Mesendoderm (in vitro differentiated cells): ENCODE results near the gene TGFBRAP1.

Experiments used
- DNase-seq: peaks from one replicate; pipeline ENCODE4 v3.0.0; 2013
- H2AK5ac ChIP-seq: 2 replicates; pipeline ENCODE4 v1.6.1; 2013; ENCODE audit warnings: low read length, inconsistent platforms
- H2BK120ac ChIP-seq: 2 replicates; pipeline ENCODE4 v1.6.1; 2013; ENCODE audit warnings: low read depth, mild to moderate bottlenecking, low read length, moderate library complexity, mixed read lengths
- H2BK15ac ChIP-seq: replicated peaks from 2 replicates; pipeline ENCODE4 v1.6.1; 2013; ENCODE audit warnings: low read depth, mild to moderate bottlenecking, moderate library complexity
- H2BK5ac ChIP-seq: 2 replicates; pipeline ENCODE4 v1.6.1; 2013; ENCODE audit warnings: low read length, inconsistent platforms
- H3K18ac ChIP-seq: 2 replicates; pipeline ENCODE4 v1.6.1; 2013; ENCODE audit warnings: mild to moderate bottlenecking, low read length, mixed read lengths
- H3K23ac ChIP-seq: one replicate; pipeline ENCODE4 v1.6.1; 2013; ENCODE audit warnings: low read length
- H3K27ac ChIP-seq: 2 replicates; pipeline ENCODE4 v1.5.1; 2013; ENCODE audit warnings: low read depth, mild to moderate bottlenecking, inconsistent platforms, low read length, moderate library complexity
- H3K27me3 ChIP-seq: 2 replicates; pipeline ENCODE4 v1.6.1; 2013; ENCODE audit warnings: low read length, control low read depth, mild to moderate bottlenecking, inconsistent platforms; ENCODE audit not compliant: insufficient read depth, poor library complexity
- H3K36me3 ChIP-seq: 2 replicates; pipeline ENCODE4 v1.6.1; 2013; ENCODE audit warnings: low read length, inconsistent platforms; ENCODE audit not compliant: control insufficient read depth, insufficient read depth
- H3K4ac ChIP-seq: one replicate; pipeline ENCODE4 v1.6.1; 2013; ENCODE audit warnings: low read depth, mild to moderate bottlenecking, low read length, moderate library complexity
- H3K4me1 ChIP-seq: 2 replicates; pipeline ENCODE4 v1.6.1; 2013; ENCODE audit warnings: low read depth, low read length, inconsistent platforms; ENCODE audit not compliant: control insufficient read depth
- H3K4me2 ChIP-seq: 2 replicates; pipeline ENCODE4 v1.6.1; 2013; ENCODE audit warnings: low read length
- H3K4me3 ChIP-seq: 2 replicates; pipeline ENCODE4 v1.5.1; 2013; ENCODE audit warnings: mild to moderate bottlenecking, low read length
- H3K56ac ChIP-seq: one replicate; pipeline ENCODE4 v1.6.1; 2013; ENCODE audit warnings: low read length
- H3K79me1 ChIP-seq: 2 replicates; pipeline ENCODE4 v1.6.1; 2013; ENCODE audit warnings: low read length, inconsistent platforms
- H3K79me2 ChIP-seq: 2 replicates; pipeline ENCODE4 v1.6.1; 2013; ENCODE audit warnings: mild to moderate bottlenecking, low read length; ENCODE audit not compliant: control insufficient read depth, insufficient read depth
- H3K9ac ChIP-seq: 2 replicates; pipeline ENCODE4 v1.6.1; 2013; ENCODE audit warnings: low read length, inconsistent platforms
- H4K5ac ChIP-seq: one replicate; pipeline ENCODE4 v1.6.1; 2013; ENCODE audit warnings: low read length
- H4K8ac ChIP-seq: one replicate; pipeline ENCODE4 v1.6.1; 2013; ENCODE audit warnings: low read depth, mild to moderate bottlenecking, control low read depth, low read length, moderate library complexity
- WGBS: extraction: QIAGEN DNeasy Blood & Tissue Kit; methylation state at CpG from one replicate; pipeline ENCODE4 v1.1.7; 2013; ENCODE audit warnings: low lambda C conversion rate, missing lambda C conversion rate; ENCODE audit not compliant: insufficient coverage; ENCODE audit errors: extremely low coverage; 5-methylcytosine and 5-hydroxymethylcytosine counted together

Gene TGFBRAP1

GRCh38 chr2:105239924-105240323, 89.6 kb downstream of the TGFBRAP1 start:
- H3K79me1 ChIP-seq, result no peaks in the 10 kb centered on the region
- H3K56ac ChIP-seq, result no peak overlapping the region
- no peak overlapping the region for H3K4me2 ChIP-seq
- H2BK5ac ChIP-seq, result no peak overlapping the region
- H3K27ac ChIP-seq, result no peak overlapping the region
- no peak overlapping the region for H2AK5ac ChIP-seq
- H3K4me1 ChIP-seq, result no peaks in the 10 kb centered on the region
- no peak overlapping the region for H2BK15ac ChIP-seq
- H3K4me3 ChIP-seq, result no peak overlapping the region
- H3K4ac ChIP-seq, result no peak overlapping the region
- no peak overlapping the region for H2BK120ac ChIP-seq
- H3K27me3 ChIP-seq, result no peaks in the 10 kb centered on the region
- no peaks in the 10 kb centered on the region for H3K79me2 ChIP-seq
- DNase-seq, result peak; percentile 64
- WGBS, result no CpG with 5 or more reads among the region's 2 CpGs
- no peak overlapping the region for H4K5ac ChIP-seq
- H3K23ac ChIP-seq, result no peak overlapping the region
- H4K8ac ChIP-seq, result no peak overlapping the region
- no peak overlapping the region for H3K18ac ChIP-seq
- H3K9ac ChIP-seq, result no peak overlapping the region
- H3K36me3 ChIP-seq, result no peaks in the 10 kb centered on the region

DNA sequence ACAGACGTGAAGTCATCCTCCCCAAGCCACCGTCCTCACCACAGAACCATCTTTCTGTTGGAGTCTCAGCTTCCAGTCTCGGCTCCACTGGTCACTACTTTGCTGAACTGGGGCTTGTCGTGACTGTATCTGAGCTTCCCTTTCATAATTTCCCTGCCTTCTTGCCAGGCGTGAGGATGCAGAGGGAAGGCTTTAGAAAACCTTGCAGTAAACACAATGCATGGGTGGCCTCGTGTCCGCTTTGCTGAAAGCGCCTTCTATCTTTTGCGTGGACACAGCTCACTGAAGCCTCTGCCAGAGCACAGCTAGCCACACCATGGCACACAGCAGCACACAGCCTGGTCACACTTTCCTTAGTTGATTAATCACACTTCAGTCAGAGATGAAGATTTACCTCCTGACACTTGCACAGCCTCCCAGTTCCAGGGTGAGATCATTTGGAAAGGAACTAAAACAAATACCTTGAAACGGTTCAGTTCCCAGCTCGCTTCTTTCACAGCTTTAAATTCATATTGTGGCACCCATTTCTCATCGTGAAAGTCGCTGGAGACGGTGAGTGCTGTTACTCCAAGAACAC, 90.8 kb downstream of the TGFBRAP1 start:
- Histone ChIP-seq H2AK5ac (no peak overlapping the region), H3K27ac (no peak overlapping the region)
- no CpG with 5 or more reads among the region's 14 CpGs for WGBS

GRCh38 chr2:105237045-105237765, 92.3 kb downstream of the TGFBRAP1 start:
- no CpG with 5 or more reads among the region's 41 CpGs for WGBS
- Histone ChIP-seq H3K4me2 (no peak overlapping the region), H3K27ac (no peak overlapping the region), H2BK15ac (no peak overlapping the region), H3K4ac (peak overlapping the region; percentile 38), H4K8ac (no peak overlapping the region), H3K23ac (no peak overlapping the region), H3K4me3 (no peak overlapping the region), H3K18ac (peak overlapping the region; percentile 22), H3K36me3 (no peaks in the 10 kb centered on the region), H3K27me3 (no peaks in the 10 kb centered on the region), H3K79me2 (no peaks in the 10 kb centered on the region), H2BK120ac (no peak overlapping the region), H3K79me1 (no peaks in the 10 kb centered on the region), H4K5ac (no peak overlapping the region), H3K56ac (peak overlapping the region; percentile 53), H2AK5ac (no peak overlapping the region), H2BK5ac (no peak overlapping the region), H3K9ac (no peak overlapping the region), H3K4me1 (no peaks in the 10 kb centered on the region)
- DNase-seq, result no peak

More for the DNA sequence above, 90.8 kb downstream of the TGFBRAP1 start:
- no peak overlapping the region for H2BK5ac ChIP-seq
- H2BK15ac ChIP-seq, result no peak overlapping the region
- H3K23ac ChIP-seq, result no peak overlapping the region
- no peaks in the 10 kb centered on the region for H3K36me3 ChIP-seq
- peak overlapping the region; percentile 17 for H3K56ac ChIP-seq
- H4K8ac ChIP-seq, result no peak overlapping the region
- no peak overlapping the region for H3K4ac ChIP-seq
- H3K4me1 ChIP-seq, result no peaks in the 10 kb centered on the region
- no peak overlapping the region for H3K18ac ChIP-seq
- no peak overlapping the region for H3K9ac ChIP-seq
- H3K4me2 ChIP-seq, result no peak overlapping the region
- H3K4me3 ChIP-seq, result no peak overlapping the region
- no peak for DNase-seq
- no peaks in the 10 kb centered on the region for H3K79me2 ChIP-seq
- no peaks in the 10 kb centered on the region for H3K27me3 ChIP-seq
- H3K79me1 ChIP-seq, result no peaks in the 10 kb centered on the region
- H2BK120ac ChIP-seq, result no peak overlapping the region
- no peak overlapping the region for H4K5ac ChIP-seq

GRCh38 chr2:105236060-105236424, 93.5 kb downstream of the TGFBRAP1 start:
- Histone ChIP-seq H3K56ac (no peak overlapping the region), H3K4me3 (no peak overlapping the region), H3K79me1 (no peaks in the 10 kb centered on the region), H3K79me2 (no peaks in the 10 kb centered on the region), H2BK5ac (no peak overlapping the region), H2AK5ac (no peak overlapping the region), H4K5ac (no peak overlapping the region), H3K18ac (no peak overlapping the region), H2BK15ac (no peak overlapping the region), H3K27me3 (no peaks in the 10 kb centered on the region), H3K4me1 (no peaks in the 10 kb centered on the region), H3K23ac (no peak overlapping the region), H3K27ac (no peak overlapping the region), H3K9ac (no peak overlapping the region), H3K36me3 (no peaks in the 10 kb centered on the region), H4K8ac (no peak overlapping the region), H3K4ac (no peak overlapping the region), H3K4me2 (no peak overlapping the region), H2BK120ac (no peak overlapping the region)
- WGBS, result no CpG with 5 or more reads among the region's 5 CpGs
- no peak for DNase-seq

GRCh38 chr2:105235388-105236059, 94.0 kb downstream of the TGFBRAP1 start:
- no CpG with 5 or more reads among the region's 12 CpGs for WGBS
- H2BK120ac ChIP-seq, result no peak overlapping the region
- H4K5ac ChIP-seq, result no peak overlapping the region
- no peak overlapping the region for H3K23ac ChIP-seq
- H3K79me1 ChIP-seq, result no peaks in the 10 kb centered on the region
- H2BK15ac ChIP-seq, result no peak overlapping the region
- no peak overlapping the region for H3K4me3 ChIP-seq
- H3K27me3 ChIP-seq, result no peaks in the 10 kb centered on the region
- H3K79me2 ChIP-seq, result no peaks in the 10 kb centered on the region
- no peak overlapping the region for H3K18ac ChIP-seq
- no peak overlapping the region for H2AK5ac ChIP-seq
- no peak overlapping the region for H3K4ac ChIP-seq
- H3K56ac ChIP-seq, result no peak overlapping the region
- H3K4me2 ChIP-seq, result no peak overlapping the region
- no peaks in the 10 kb centered on the region for H3K4me1 ChIP-seq
- DNase-seq, result peak; percentile 93
- H3K9ac ChIP-seq, result no peak overlapping the region
- no peak overlapping the region for H3K27ac ChIP-seq
- H3K36me3 ChIP-seq, result no peaks in the 10 kb centered on the region
- no peak overlapping the region for H4K8ac ChIP-seq
- H2BK5ac ChIP-seq, result no peak overlapping the region
